Gastroesophageal sphincter (tissue), 3 donors: ENCODE results near the gene MSX2.

Source experiments
- POLR2A ChIP-seq, 2 donors: fragments of 450-650 bp; IDR thresholded peaks; one replicate each; pipeline ENCODE4 v1.6.1; 2017; ENCODE audit warnings: antibody characterized with exemption in 2 of 2, mild to moderate bottlenecking in 2 of 2, moderate library complexity in 1 of 2
- POLR2AphosphoS5 ChIP-seq: sonication (generic); formaldehyde crosslinking; IDR thresholded peaks from one replicate; pipeline ENCODE4 v1.6.1; 2017; ENCODE audit warnings: antibody characterized with exemption
- TF ChIP-seq, protein P1 (sequence below), 4 experiments: fragments of 200-600 bp in 2 of 4; fragments of 450-650 bp in 2 of 4; sonication (generic) in 1 of 4; IDR thresholded peaks; one replicate each; pipeline ENCODE4 v1.5.1; 2017 to 2019; ENCODE audit warnings: antibody characterized with exemption in 4 of 4, mild to moderate bottlenecking in 2 of 4, moderate library complexity in 2 of 4

DNA sequence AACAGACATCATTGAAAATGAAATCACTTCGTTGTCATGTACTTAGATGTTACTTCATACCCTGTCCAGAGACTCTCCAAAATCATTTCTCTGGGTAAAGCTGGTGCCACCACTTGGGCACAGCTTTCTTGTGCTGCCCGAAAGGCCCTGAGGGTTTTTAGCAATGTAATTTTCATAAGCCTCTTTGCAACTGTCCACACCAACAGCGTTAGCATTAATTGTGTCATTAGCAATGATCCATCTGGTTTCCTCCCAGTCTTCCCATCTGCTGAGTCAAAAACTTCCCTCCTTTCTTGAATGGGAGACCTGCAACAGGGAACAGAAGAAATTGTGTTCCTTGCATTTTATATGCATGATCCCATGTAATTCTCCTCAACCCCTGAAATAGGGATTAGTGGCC lies 8.6 kb upstream of the MSX2 start:
- TF ChIP-seq, protein P1, sequence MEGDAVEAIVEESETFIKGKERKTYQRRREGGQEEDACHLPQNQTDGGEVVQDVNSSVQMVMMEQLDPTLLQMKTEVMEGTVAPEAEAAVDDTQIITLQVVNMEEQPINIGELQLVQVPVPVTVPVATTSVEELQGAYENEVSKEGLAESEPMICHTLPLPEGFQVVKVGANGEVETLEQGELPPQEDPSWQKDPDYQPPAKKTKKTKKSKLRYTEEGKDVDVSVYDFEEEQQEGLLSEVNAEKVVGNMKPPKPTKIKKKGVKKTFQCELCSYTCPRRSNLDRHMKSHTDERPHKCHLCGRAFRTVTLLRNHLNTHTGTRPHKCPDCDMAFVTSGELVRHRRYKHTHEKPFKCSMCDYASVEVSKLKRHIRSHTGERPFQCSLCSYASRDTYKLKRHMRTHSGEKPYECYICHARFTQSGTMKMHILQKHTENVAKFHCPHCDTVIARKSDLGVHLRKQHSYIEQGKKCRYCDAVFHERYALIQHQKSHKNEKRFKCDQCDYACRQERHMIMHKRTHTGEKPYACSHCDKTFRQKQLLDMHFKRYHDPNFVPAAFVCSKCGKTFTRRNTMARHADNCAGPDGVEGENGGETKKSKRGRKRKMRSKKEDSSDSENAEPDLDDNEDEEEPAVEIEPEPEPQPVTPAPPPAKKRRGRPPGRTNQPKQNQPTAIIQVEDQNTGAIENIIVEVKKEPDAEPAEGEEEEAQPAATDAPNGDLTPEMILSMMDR (IDR thresholded peaks at IDR 0.05): no peak
- TF ChIP-seq POLR2AphosphoS5 (no peak), POLR2A (IDR thresholded peaks at IDR 0.05) (no peak)
